K562 treated with DMSO at 1 percent for 4 hours (cell line): ENCODE data around the gene TPSB2. TPM values are rescaled to one million over a fixed set of nuclear protein-coding genes. Genes with fewer than 3 reads are reported as not detected.

Experiments used
- total RNA-seq: library from RNA; unstranded; fragments of 300-600 nt; gene quantifications from 2 replicates; pipeline ENCODE4 v1.2.3, GENCODE V29; 2022; ENCODE audit not compliant: insufficient read depth

TPSB2 gene
- not detected in 2 replicates for total RNA-seq

GRCh38 chr16:1230084-1230470 is at the start of gene TPSB2:
Gene TPSB2 (minus strand): TSS chr16:1230184. CDS start chr16:1229951, 233 bp downstream.

GRCh38 chr16:1255276-1256122 is 25.5 kb upstream of the TPSB2 start, which contains the start of gene TPSD1:
Gene TPSD1 (plus strand): TSS chr16:1256069. CDS start chr16:1256281, 212 bp downstream.

GRCh38 chr16:1240436-1240835 is 10.5 kb upstream of the TPSB2 start, which contains the start of gene TPSAB1:
Gene TPSAB1 (plus strand): TSS chr16:1240705. CDS start chr16:1240939, 234 bp downstream.

DNA sequence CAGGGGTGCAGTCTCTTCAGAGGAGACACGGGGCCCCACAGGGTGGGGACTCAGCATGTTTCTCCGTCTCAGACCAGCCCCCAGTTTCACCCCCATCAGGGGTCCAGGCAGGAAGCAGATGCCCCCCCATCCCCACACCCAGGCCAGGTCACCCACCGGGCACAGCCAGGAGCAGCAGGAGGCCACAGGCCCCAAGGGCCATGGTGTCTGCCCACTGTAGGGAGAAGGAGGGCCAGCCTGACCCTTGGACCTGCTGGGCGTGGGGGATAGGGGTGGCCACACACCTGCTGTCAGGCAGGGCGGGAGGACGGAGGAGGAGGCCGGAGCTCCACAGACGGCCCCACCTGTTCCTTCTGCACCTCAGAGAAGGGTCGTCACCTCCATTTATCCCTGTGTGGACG is 4.9 kb downstream of the TPSB2 start, which contains the start of gene TPSG1:
Gene TPSG1, minus strand, starts transcription at position 218 of the 401 bp plus-strand sequence. Its CDS starts 16 bp downstream, at position 202.

Other genes with a start within 250 kb of the TPSB2 start
- not detected in 2 replicates for gene SOX8, start 248.4 kb downstream of the TPSB2 start, total RNA-seq
- gene SSTR5, start 157.4 kb downstream of the TPSB2 start, total RNA-seq = not detected in 2 replicates
- not detected in 2 replicates for gene C1QTNF8, start 133.9 kb downstream of the TPSB2 start, total RNA-seq
- 0.30 TPM in 1 of 2 replicates, not detected in the other for gene CACNA1H, start 77.1 kb downstream of the TPSB2 start, total RNA-seq
- not detected in 2 replicates for gene TPSG1, start 4.9 kb downstream of the TPSB2 start, total RNA-seq
- not detected in 2 replicates for gene TPSAB1, start 10.5 kb upstream of the TPSB2 start, total RNA-seq
- not detected in 2 replicates for gene TPSD1, start 25.9 kb upstream of the TPSB2 start, total RNA-seq
- gene UBE2I, start 79.5 kb upstream of the TPSB2 start, total RNA-seq = 70.3 and 70.7 TPM in 2 replicates
- 7.1 and 9.3 TPM in 2 replicates for gene BAIAP3, start 103.5 kb upstream of the TPSB2 start, total RNA-seq
- gene TSR3, start 121.7 kb upstream of the TPSB2 start, total RNA-seq = 58.6 and 74.0 TPM in 2 replicates
- 25.5 and 25.7 TPM in 2 replicates for gene GNPTG, start 121.7 kb upstream of the TPSB2 start, total RNA-seq
- 23.3 and 28.4 TPM in 2 replicates for gene UNKL, start 184.5 kb upstream of the TPSB2 start, total RNA-seq
- gene UQCC4, start 190.6 kb upstream of the TPSB2 start, total RNA-seq = 20.7 TPM in 2 replicates
- not detected in 2 replicates for gene PERCC1, start 200.9 kb upstream of the TPSB2 start, total RNA-seq
- gene CCDC154, start 214.4 kb upstream of the TPSB2 start, total RNA-seq = 0.69 TPM in 1 of 2 replicates, not detected in the other
- 145 and 149 TPM in 2 replicates for gene CLCN7, start 244.8 kb upstream of the TPSB2 start, total RNA-seq